ENCODE results near the gene RHO. TPM values are rescaled to one million over a fixed set of nuclear protein-coding genes. Genes with fewer than 3 reads are reported as not detected.
A peak's percentile ranks its signal among the peaks of the same experiment; 100 is the strongest.

RHO gene
- total RNA-seq, 2 donors from 2014 or later: 0.22 to 0.26 TPM

DNA sequence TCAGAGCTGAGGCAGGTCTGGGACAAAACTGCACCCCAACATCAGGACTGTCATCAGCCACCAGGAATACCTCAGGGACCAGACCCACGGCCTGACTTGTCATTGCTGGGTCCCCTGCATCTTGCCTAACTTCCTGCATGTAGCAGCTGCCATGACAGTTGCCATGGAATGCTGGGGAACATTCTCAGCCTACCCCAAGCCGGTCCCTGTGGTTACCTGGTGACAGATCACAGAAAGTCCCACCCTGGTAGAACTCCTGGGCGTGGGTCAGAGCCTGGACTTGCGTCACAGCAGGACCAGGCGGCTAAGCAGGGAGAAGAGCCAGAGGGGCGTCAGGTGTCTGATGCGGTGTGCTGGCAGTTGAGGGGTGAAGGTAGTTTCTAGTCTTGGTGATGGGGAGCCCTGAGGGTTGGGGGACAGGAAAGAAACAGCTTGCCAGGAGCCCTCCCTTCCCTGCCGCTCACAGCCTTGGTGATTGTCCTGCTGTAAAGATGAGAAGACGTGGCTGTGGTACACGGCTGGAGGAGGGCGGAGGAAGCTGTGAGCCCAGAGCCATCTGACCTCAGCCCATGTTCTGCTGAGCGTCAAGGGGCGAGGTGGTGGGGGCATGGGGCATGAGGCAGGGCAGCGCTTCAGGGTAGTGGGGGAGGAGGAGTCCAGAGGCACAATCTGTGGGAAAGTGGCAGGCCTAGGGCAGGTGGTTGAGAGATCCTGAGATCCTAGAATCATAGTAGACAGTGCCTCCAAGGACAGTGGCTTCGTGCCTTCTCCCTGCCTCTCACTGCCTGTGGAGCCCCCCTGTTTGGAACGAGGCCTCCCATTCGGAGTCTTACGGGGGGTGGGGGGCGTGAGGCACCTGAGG is 19.9 kb downstream of the RHO start:
- H3K4me3 Mint-ChIP-seq: no peak overlapping the region
- no peak for DNase-seq
- TF ChIP-seq, protein P1, sequence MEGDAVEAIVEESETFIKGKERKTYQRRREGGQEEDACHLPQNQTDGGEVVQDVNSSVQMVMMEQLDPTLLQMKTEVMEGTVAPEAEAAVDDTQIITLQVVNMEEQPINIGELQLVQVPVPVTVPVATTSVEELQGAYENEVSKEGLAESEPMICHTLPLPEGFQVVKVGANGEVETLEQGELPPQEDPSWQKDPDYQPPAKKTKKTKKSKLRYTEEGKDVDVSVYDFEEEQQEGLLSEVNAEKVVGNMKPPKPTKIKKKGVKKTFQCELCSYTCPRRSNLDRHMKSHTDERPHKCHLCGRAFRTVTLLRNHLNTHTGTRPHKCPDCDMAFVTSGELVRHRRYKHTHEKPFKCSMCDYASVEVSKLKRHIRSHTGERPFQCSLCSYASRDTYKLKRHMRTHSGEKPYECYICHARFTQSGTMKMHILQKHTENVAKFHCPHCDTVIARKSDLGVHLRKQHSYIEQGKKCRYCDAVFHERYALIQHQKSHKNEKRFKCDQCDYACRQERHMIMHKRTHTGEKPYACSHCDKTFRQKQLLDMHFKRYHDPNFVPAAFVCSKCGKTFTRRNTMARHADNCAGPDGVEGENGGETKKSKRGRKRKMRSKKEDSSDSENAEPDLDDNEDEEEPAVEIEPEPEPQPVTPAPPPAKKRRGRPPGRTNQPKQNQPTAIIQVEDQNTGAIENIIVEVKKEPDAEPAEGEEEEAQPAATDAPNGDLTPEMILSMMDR (conservative IDR thresholded peaks at IDR 0.05): no peak
- no peaks in the 10 kb centered on the region for H3K27me3 Mint-ChIP-seq (ENCODE audit: insufficient read depth)
- Histone ChIP-seq H3K27me3 (ENCODE audit: control insufficient read depth, insufficient read depth, low read length, poor library complexity, severe bottlenecking) (no peaks in the 10 kb centered on the region), H3K36me3 (ENCODE audit: control insufficient read depth, insufficient read depth, low read length) (no peaks in the 10 kb centered on the region), H3K4me3 (ENCODE audit: low read length) (no peak overlapping the region), H3K4me1 (ENCODE audit: control insufficient read depth, insufficient read depth, low read length) (peaks cover 4% of the 10 kb centered on the region), H3K9me3 (ENCODE audit: control insufficient read depth, low read length) (no peaks in the 10 kb centered on the region), H3K27ac (ENCODE audit: low read depth, low read length) (no peak overlapping the region), H3K9ac (ENCODE audit: extremely low read depth, low read length, poor library complexity, severe bottlenecking) (no peak overlapping the region)
- H3K4me1 Mint-ChIP-seq: peaks cover 24% of the 10 kb centered on the region
- H3K36me3 Mint-ChIP-seq (ENCODE audit: low read depth): no peaks in the 10 kb centered on the region
- WGBS, 2 experiments (ENCODE audit: insufficient coverage in 1 of 2, insufficient read length in 1 of 2): 78 to 90% methylated on average over 8 to 19 of the region's 19 CpGs
- H3K27ac Mint-ChIP-seq: no peak overlapping the region
- H3K9me3 Mint-ChIP-seq: no peaks in the 10 kb centered on the region

DNA sequence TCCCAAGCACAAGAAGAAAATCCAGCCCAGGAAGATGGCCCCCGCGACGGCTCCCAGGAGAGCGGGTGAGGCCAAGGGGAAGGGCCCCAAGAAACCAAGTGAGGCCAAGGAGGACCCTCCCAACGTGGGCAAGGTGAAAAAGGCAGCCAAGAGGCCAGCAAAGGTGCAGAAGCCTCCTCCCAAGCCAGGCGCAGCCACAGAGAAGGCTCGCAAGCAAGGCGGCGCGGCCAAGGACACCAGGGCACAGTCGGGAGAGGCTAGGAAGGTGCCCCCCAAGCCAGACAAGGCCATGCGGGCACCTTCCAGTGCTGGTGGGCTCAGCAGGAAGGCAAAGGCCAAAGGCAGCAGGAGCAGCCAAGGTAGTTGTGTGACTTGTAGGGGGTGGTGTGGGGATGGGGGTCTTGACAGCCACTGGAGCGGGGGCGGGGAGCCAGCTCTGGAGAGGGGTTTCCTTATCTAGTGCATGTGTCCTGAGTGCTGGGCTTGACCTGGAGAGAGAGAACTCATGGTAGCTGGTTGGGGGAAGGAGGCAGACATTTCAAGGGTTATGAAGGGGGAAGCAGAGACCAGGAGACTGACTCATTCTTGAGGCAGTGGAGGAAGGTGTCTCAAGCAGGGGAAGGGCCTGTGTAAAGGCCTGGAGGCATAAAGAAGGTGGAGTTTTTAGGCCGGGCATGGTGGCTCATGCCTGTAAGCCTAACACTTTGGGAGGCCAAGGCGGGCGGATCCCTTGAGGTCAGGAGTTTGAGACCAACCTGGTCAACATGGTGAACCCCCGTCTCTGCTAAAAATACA is 20.8 kb downstream of the RHO start:
- peak overlapping the region; percentile 65 for H3K27ac Mint-ChIP-seq
- H3K9me3 ChIP-seq (ENCODE audit: control insufficient read depth, low read length): no peaks in the 10 kb centered on the region
- H3K27me3 Mint-ChIP-seq (ENCODE audit: insufficient read depth): no peaks in the 10 kb centered on the region
- no peak overlapping the region for H3K4me3 ChIP-seq (ENCODE audit: low read length)
- DNase-seq: no peak
- peaks cover 20% of the 10 kb centered on the region for H3K4me1 Mint-ChIP-seq
- TF ChIP-seq, protein P1 (conservative IDR thresholded peaks at IDR 0.05): no peak
- no peaks in the 10 kb centered on the region for H3K36me3 ChIP-seq (ENCODE audit: control insufficient read depth, insufficient read depth, low read length)
- no peaks in the 10 kb centered on the region for H3K27me3 ChIP-seq (ENCODE audit: control insufficient read depth, insufficient read depth, low read length, poor library complexity, severe bottlenecking)
- 90 to 95% methylated on average over 12 to 18 of the region's 18 CpGs for WGBS, 2 experiments (ENCODE audit: insufficient coverage in 1 of 2, insufficient read length in 1 of 2)
- H3K9me3 Mint-ChIP-seq: no peaks in the 10 kb centered on the region
- no peaks in the 10 kb centered on the region for H3K36me3 Mint-ChIP-seq (ENCODE audit: low read depth)
- no peak overlapping the region for H3K27ac ChIP-seq (ENCODE audit: low read depth, low read length)
- H3K4me3 Mint-ChIP-seq: no peak overlapping the region
- H3K9ac ChIP-seq (ENCODE audit: extremely low read depth, low read length, poor library complexity, severe bottlenecking): no peak overlapping the region
- H3K4me1 ChIP-seq (ENCODE audit: control insufficient read depth, insufficient read depth, low read length): peaks cover 4% of the 10 kb centered on the region

DNA sequence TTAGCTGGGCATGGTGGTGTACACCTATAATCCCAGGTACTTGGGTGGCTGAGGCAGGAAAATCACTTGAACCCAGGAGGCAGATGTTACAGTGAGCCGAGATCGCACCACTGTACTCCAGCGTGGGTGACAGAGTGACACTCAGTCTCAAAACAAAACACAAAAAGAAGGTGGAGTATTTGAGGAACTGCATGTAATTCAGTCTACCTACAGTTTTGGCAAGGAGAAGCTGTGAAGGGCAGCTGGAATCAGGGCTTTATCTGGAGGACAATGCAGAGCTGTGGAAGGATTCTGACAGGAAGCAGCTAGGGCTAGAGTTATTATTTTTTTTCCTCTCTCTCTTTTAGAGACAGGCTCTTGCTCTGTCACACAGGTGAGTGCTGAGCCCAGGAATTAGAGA is 21.4 kb downstream of the RHO start:
- H3K36me3 Mint-ChIP-seq (ENCODE audit: low read depth): no peaks in the 10 kb centered on the region
- peak overlapping the region; percentile 65 for H3K27ac Mint-ChIP-seq
- H3K27me3 Mint-ChIP-seq (ENCODE audit: insufficient read depth): no peaks in the 10 kb centered on the region
- H3K4me1 Mint-ChIP-seq: peaks cover 26% of the 10 kb centered on the region
- Histone ChIP-seq H3K4me3 (ENCODE audit: low read length) (no peak overlapping the region), H3K9me3 (ENCODE audit: control insufficient read depth, low read length) (no peaks in the 10 kb centered on the region), H3K27me3 (ENCODE audit: control insufficient read depth, insufficient read depth, low read length, poor library complexity, severe bottlenecking) (no peaks in the 10 kb centered on the region), H3K9ac (ENCODE audit: extremely low read depth, low read length, poor library complexity, severe bottlenecking) (no peak overlapping the region), H3K27ac (ENCODE audit: low read depth, low read length) (no peak overlapping the region), H3K4me1 (ENCODE audit: control insufficient read depth, insufficient read depth, low read length) (peaks cover 4% of the 10 kb centered on the region), H3K36me3 (ENCODE audit: control insufficient read depth, insufficient read depth, low read length) (no peaks in the 10 kb centered on the region)
- no peak overlapping the region for H3K4me3 Mint-ChIP-seq
- WGBS, 2 experiments (ENCODE audit: insufficient coverage in 1 of 2, insufficient read length in 1 of 2): 92 to 94% methylated on average over 3 of the region's 3 CpGs
- TF ChIP-seq, protein P1 (conservative IDR thresholded peaks at IDR 0.05): no peak
- no peak for DNase-seq
- no peaks in the 10 kb centered on the region for H3K9me3 Mint-ChIP-seq
